Fibroblast of pulmonary artery (primary cell): Measurements from ENCODE around the gene LITAFD.
"Not testable (repeated sequence)": the region's sequence is repeated elsewhere in the genome, so short reads cannot be mapped to it uniquely, and the experiment has no call there.

Experiments
- DNase-seq: peaks from one replicate; pipeline ENCODE4 v3.0.0-alpha.2; 2010; ENCODE audit warnings: low read depth
- H3K4me3 ChIP-seq: replicated peaks from 2 replicates; pipeline ENCODE4 v1.5.1; 2011; ENCODE audit warnings: low read depth, mild to moderate bottlenecking, control low read depth, low read length, moderate library complexity
- CTCF ChIP-seq: IDR thresholded peaks from 2 replicates; pipeline ENCODE4 v1.5.1; 2011; ENCODE audit warnings: mild to moderate bottlenecking, control low read depth, low read length, inconsistent platforms; ENCODE audit errors: missing control alignments

LITAFD gene

GRCh38 chr16:8908810-8909468, 26.8 kb downstream of the LITAFD start:
- DNase-seq, result no peak
- no peak overlapping the region for H3K4me3 ChIP-seq
- TF ChIP-seq CTCF, result no peak

- no peak for DNase-seq
- no peak overlapping the region for H3K4me3 ChIP-seq
- TF ChIP-seq CTCF, result no peak
Observed at GRCh38 chr16:8910811-8911210, 28.7 kb downstream of the LITAFD start.

- TF ChIP-seq CTCF, result no peak
- no peak for DNase-seq
- H3K4me3 ChIP-seq, result no peak overlapping the region
Observed at GRCh38 chr16:8912793-8913192, 30.6 kb downstream of the LITAFD start.

- H3K4me3 ChIP-seq, result no peak overlapping the region
- no peak for TF ChIP-seq CTCF
- DNase-seq, result no peak
Observed at GRCh38 chr16:8914098-8914497, 31.9 kb downstream of the LITAFD start.

- TF ChIP-seq CTCF, result no peak
- no peak for DNase-seq
Observed at GRCh38 chr16:8915722-8916301, 33.7 kb downstream of the LITAFD start.

GRCh38 chr16:8916541-8917225, 34.5 kb downstream of the LITAFD start:
- TF ChIP-seq CTCF, result no peak
- no peak overlapping the region for H3K4me3 ChIP-seq
- DNase-seq, result no peak

More at GRCh38 chr16:8915722-8916301, 33.7 kb downstream of the LITAFD start:
- no peak overlapping the region for H3K4me3 ChIP-seq

- not testable (repeated sequence) for DNase-seq, H3K4me3 ChIP-seq
Observed at GRCh38 chr16:8917336-8917735, 35.2 kb downstream of the LITAFD start.
